ENCODE measurements around the gene COL7A1. TPM values are rescaled to one million over a fixed set of nuclear protein-coding genes. Genes with fewer than 3 reads are reported as not detected.

The COL7A1 gene
- total and polyA plus RNA-seq, 2 of the 8 experiments (the other 6 are each of a cell fraction or from before 2014, with no cell fraction given), result 10.7 to 13.9 TPM

DNA sequence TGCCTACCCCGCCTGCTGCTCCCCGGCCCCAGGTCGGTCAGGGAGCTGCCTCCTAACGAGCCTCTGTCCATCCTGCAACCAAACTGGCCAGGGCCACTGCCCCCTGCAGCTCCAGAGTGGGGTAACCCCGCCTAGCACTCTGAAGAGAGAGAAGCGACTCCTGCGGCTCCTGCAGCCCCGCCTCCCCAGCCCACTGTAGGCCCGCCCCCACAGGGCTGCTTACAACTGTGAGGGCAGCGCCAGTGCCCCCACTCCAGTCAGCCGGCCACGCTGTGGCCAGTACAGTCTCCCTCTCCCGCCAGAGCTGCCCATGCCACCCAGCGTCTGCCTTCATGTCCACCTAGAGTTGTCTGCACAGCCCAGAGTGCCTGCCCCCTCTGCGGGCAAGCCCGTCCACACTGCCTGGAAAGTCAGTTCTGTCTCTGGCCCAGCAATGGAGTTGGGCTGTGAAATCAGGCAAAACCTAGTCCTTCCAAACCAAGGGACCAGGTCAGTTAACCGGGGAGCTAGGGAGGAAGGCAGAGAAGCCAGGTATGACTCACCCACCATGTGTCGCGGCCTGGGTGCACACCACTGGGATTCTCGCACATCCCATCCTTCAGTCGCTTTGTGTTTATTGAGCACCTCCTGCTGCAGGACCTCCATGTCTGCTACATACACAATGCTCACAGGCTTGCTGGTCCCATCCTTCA, 33.9 kb downstream of the COL7A1 start (continued):
- TF ChIP-seq, protein P1, sequence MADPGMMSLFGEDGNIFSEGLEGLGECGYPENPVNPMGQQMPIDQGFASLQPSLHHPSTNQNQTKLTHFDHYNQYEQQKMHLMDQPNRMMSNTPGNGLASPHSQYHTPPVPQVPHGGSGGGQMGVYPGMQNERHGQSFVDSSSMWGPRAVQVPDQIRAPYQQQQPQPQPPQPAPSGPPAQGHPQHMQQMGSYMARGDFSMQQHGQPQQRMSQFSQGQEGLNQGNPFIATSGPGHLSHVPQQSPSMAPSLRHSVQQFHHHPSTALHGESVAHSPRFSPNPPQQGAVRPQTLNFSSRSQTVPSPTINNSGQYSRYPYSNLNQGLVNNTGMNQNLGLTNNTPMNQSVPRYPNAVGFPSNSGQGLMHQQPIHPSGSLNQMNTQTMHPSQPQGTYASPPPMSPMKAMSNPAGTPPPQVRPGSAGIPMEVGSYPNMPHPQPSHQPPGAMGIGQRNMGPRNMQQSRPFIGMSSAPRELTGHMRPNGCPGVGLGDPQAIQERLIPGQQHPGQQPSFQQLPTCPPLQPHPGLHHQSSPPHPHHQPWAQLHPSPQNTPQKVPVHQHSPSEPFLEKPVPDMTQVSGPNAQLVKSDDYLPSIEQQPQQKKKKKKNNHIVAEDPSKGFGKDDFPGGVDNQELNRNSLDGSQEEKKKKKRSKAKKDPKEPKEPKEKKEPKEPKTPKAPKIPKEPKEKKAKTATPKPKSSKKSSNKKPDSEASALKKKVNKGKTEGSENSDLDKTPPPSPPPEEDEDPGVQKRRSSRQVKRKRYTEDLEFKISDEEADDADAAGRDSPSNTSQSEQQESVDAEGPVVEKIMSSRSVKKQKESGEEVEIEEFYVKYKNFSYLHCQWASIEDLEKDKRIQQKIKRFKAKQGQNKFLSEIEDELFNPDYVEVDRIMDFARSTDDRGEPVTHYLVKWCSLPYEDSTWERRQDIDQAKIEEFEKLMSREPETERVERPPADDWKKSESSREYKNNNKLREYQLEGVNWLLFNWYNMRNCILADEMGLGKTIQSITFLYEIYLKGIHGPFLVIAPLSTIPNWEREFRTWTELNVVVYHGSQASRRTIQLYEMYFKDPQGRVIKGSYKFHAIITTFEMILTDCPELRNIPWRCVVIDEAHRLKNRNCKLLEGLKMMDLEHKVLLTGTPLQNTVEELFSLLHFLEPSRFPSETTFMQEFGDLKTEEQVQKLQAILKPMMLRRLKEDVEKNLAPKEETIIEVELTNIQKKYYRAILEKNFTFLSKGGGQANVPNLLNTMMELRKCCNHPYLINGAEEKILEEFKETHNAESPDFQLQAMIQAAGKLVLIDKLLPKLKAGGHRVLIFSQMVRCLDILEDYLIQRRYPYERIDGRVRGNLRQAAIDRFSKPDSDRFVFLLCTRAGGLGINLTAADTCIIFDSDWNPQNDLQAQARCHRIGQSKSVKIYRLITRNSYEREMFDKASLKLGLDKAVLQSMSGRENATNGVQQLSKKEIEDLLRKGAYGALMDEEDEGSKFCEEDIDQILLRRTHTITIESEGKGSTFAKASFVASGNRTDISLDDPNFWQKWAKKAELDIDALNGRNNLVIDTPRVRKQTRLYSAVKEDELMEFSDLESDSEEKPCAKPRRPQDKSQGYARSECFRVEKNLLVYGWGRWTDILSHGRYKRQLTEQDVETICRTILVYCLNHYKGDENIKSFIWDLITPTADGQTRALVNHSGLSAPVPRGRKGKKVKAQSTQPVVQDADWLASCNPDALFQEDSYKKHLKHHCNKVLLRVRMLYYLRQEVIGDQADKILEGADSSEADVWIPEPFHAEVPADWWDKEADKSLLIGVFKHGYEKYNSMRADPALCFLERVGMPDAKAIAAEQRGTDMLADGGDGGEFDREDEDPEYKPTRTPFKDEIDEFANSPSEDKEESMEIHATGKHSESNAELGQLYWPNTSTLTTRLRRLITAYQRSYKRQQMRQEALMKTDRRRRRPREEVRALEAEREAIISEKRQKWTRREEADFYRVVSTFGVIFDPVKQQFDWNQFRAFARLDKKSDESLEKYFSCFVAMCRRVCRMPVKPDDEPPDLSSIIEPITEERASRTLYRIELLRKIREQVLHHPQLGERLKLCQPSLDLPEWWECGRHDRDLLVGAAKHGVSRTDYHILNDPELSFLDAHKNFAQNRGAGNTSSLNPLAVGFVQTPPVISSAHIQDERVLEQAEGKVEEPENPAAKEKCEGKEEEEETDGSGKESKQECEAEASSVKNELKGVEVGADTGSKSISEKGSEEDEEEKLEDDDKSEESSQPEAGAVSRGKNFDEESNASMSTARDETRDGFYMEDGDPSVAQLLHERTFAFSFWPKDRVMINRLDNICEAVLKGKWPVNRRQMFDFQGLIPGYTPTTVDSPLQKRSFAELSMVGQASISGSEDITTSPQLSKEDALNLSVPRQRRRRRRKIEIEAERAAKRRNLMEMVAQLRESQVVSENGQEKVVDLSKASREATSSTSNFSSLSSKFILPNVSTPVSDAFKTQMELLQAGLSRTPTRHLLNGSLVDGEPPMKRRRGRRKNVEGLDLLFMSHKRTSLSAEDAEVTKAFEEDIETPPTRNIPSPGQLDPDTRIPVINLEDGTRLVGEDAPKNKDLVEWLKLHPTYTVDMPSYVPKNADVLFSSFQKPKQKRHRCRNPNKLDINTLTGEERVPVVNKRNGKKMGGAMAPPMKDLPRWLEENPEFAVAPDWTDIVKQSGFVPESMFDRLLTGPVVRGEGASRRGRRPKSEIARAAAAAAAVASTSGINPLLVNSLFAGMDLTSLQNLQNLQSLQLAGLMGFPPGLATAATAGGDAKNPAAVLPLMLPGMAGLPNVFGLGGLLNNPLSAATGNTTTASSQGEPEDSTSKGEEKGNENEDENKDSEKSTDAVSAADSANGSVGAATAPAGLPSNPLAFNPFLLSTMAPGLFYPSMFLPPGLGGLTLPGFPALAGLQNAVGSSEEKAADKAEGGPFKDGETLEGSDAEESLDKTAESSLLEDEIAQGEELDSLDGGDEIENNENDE (IDR thresholded peaks at IDR 0.05; ENCODE audit: insufficient replicate concordance, low read length), result no peak
- no peak for TF ChIP-seq BCL11A (IDR thresholded peaks at IDR 0.05; ENCODE audit: low read depth in 2 of 2, low read length in 2 of 2)
- TF ChIP-seq BRCA1 (IDR thresholded peaks at IDR 0.05; ENCODE audit: low read depth, low read length), result no peak
- TF ChIP-seq JUN (IDR thresholded peaks at IDR 0.05; ENCODE audit: low read depth, low read length), result no peak
- no peak for TF ChIP-seq TEAD4 (IDR thresholded peaks at IDR 0.05; ENCODE audit: low read depth, low read length)
- no peak for TF ChIP-seq NANOG (IDR thresholded peaks at IDR 0.05; ENCODE audit: insufficient read depth, low read depth, low read length, poor library complexity, severe bottlenecking)
- TF ChIP-seq BACH1 (IDR thresholded peaks at IDR 0.05; ENCODE audit: low read length), result no peak
- TF ChIP-seq, protein P2, sequence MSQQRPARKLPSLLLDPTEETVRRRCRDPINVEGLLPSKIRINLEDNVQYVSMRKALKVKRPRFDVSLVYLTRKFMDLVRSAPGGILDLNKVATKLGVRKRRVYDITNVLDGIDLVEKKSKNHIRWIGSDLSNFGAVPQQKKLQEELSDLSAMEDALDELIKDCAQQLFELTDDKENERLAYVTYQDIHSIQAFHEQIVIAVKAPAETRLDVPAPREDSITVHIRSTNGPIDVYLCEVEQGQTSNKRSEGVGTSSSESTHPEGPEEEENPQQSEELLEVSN (IDR thresholded peaks at IDR 0.05), result no peak

Measured in H1 (cell line).